Measurements from ENCODE around the gene TCTN2. TPM values are rescaled to one million over a fixed set of nuclear protein-coding genes. Genes with fewer than 3 reads are reported as not detected.

The TCTN2 gene
- total and polyA plus RNA-seq, 9 of the 15 experiments (the other 6 are each of a cell fraction or from before 2014, with no cell fraction given) = 0.58 to 5.5 (median 3.6) TPM

GRCh38 chr12:123743002-123743401 lies 72.1 kb downstream of the TCTN2 start (continued):
- TF ChIP-seq ARID4B (CRISPR knock-in tag; IDR thresholded peaks at IDR 0.05) = no peak
- TF ChIP-seq NCOA4 (IDR thresholded peaks at IDR 0.05; ENCODE audit: partially characterized antibody) = no peak
- peak; percentile 32; the same call in 1 of the 2 replicates for TF ChIP-seq RAD51 (IDR thresholded peaks at IDR 0.05; ENCODE audit: borderline replicate concordance, low read depth)
- no peak for TF ChIP-seq CCAR2 (IDR thresholded peaks at IDR 0.05; ENCODE audit: low read depth, low read length)
- TF ChIP-seq MNT (conservative IDR thresholded peaks at IDR 0.05) = peak; percentile 41 to 66; a peak in 2 of 4 replicates
- no peak for TF ChIP-seq TCFL5 (CRISPR knock-in tag; conservative IDR thresholded peaks at IDR 0.05)
- TF ChIP-seq SREBF1 (IDR thresholded peaks at IDR 0.05; ENCODE audit: borderline replicate concordance, low read depth, low read length) = no peak
- TF ChIP-seq ESRRA (IDR thresholded peaks at IDR 0.05; ENCODE audit: borderline replicate concordance, low read depth) = no peak
- no peak for TF ChIP-seq SRF (CRISPR knock-in tag; IDR thresholded peaks at IDR 0.05)
- no peak for TF ChIP-seq MBD1 (CRISPR knock-in tag; IDR thresholded peaks at IDR 0.05)
- TF ChIP-seq HEY1 (CRISPR knock-in tag; IDR thresholded peaks at IDR 0.05; ENCODE audit: borderline replicate concordance) = no peak
- no peak for TF ChIP-seq CGGBP1 (CRISPR knock-in tag; IDR thresholded peaks at IDR 0.05)
- no peak for TF ChIP-seq RBFOX2 (IDR thresholded peaks at IDR 0.05; ENCODE audit: low read depth, low read length)
- no peak for TF ChIP-seq ZNF280B (CRISPR knock-in tag; IDR thresholded peaks at IDR 0.05)
- TF ChIP-seq THRB (CRISPR knock-in tag; conservative IDR thresholded peaks at IDR 0.05) = no peak

All from K562 (cell line).